Ramos (cell line): ENCODE results near the gene UBALD1.

Source experiments
- in situ Hi-C: fragments of 300-500 bp; cut with MboI; formaldehyde crosslinking; loops from one replicate; pipeline ENCODE4 v1.14.3; 2022; ENCODE audit warnings: low sequenced_read_pairs; ENCODE audit not compliant: unreplicated experiment

UBALD1 gene

DNA sequence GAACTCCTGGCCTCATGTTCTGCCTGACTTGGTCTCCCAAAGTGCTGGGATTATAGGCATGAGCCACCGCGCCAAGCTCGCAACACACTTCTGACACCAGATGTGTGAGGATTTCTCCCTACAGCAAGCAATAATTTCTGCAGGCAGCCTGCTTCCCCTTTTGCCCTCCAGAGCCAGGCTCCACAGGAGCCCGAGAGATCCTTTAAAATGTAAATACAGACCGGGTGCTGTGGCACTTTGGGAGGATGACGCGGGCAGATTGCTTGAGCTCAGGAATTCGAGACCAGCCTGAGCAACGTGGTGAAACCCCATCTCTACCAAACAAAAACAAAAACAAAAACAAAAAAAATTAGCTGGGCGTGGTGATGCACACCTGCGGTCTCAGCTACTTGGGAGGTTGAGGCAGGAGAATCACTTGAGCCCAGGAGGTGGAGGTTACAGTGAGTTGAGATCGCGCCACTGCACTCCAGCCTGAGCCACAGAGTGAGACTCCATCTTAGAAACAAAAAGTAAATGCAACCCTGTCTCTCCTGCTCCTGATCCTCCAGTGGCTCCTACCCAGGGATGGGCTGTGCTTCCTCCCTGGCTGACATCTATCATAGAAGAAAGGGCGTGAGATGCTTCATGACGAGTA lies 43.9 kb downstream of the UBALD1 start:
- in situ Hi-C loops: no loop called here

DNA sequence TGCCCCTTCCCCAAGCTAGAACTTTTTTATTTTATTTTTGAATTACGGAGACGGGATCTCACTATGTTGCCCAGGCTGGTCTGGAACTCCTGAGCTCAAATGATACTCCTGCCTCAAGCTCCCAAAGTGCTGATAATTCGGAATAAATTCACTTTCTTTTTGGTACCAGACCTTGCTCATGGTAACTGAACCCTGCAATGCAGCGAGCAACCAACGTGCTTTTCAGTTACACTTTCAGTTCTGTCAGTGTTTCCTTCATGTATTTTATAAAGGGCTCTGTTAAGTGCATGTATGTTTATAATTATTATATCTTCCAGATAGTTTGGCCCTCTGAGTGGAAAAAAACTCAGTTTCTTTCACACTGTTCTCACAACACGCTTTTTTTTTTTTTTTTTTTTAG lies 44.6 kb downstream of the UBALD1 start:
- in situ Hi-C loops: no loop called here

DNA sequence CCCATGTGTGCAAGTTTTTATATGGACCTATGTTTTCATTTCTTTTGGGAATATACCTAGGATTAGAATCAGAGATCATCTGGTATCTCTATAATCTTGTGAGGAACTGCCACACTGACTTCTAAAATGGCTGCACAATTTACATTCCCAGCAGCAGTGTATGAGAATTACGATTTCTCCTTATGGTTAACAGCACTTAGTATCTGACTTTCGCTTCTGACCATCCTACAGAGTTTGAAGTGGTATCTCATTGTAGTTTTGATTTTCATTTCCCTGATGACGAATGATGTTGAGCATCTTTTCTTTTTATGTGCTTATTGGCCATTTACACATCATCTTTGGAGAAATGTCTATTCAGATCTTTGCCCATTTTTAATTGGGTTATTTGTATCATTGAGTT lies 48.5 kb downstream of the UBALD1 start:
- in situ Hi-C loops: no loop called here

DNA sequence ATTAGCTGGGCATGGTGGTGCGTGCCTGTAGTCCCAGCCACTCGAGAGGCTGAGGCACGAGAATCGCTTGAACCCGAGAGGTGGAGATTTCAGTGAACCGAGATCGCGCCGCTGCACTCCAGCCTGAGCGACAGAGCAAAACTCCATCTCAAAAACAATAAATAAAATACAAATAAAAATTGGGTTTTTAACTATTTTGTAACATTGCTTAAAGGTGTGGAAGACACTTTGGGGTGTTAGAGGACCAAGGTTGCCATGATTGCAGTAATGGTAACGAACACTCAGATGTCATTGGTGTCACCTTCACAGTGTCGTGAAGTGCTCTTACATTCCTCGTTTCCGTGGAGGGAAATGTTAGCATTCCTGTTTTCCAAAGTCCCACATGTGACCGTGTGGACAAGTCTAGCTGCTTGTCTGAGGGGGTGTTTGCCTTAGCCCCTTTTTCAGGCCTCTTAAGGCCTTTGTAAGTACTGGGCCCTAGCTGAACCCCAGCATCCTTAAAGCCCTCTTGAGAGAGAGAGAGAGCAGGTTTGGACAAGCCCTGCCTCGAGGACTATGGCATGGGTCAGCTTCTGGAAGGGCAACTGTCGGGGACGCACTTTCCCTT lies 49.9 kb downstream of the UBALD1 start:
- in situ Hi-C loops: no loop called here

DNA sequence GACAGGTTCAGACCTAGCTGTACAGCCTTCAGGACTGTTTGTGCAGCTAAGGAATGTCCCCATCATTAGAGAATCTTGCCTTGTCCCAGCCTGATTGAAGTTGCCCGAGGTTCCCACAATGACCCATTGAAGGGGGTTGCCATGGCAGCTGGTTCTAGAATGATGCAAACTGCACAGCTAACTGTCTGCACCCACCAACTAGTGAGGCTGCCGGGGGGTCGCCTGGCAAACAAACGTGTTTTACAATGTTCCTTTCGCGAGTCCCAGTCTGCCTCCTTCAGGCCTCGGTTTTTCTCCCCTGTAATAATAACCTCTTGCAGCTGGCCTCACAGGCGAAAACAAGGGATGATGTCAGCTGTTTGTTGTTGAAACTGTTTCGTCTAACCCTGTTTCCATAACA lies 53.1 kb downstream of the UBALD1 start:
- in situ Hi-C loops: no loop called here
